A549 treated with GW870086 at 1 μM for 4 hours (cell line): Measurements from ENCODE around the gene NAB1. TPM values are rescaled to one million over a fixed set of nuclear protein-coding genes. Genes with fewer than 3 reads are reported as not detected.

Experiments used
- total RNA-seq: library from RNA; stranded (reverse); fragments of 200-300 nt; extraction: Qiagen RNA extraction; gene quantifications from 5 replicates; pipeline ENCODE4 v1.2.3, GENCODE V29; 2022; ENCODE audit warnings: low read depth

NAB1 gene, protein sequence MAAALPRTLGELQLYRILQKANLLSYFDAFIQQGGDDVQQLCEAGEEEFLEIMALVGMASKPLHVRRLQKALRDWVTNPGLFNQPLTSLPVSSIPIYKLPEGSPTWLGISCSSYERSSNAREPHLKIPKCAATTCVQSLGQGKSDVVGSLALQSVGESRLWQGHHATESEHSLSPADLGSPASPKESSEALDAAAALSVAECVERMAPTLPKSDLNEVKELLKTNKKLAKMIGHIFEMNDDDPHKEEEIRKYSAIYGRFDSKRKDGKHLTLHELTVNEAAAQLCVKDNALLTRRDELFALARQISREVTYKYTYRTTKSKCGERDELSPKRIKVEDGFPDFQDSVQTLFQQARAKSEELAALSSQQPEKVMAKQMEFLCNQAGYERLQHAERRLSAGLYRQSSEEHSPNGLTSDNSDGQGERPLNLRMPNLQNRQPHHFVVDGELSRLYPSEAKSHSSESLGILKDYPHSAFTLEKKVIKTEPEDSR
- 26.2 to 42.9 TPM (median 40.0 TPM) in 5 replicates for total RNA-seq

GRCh38 chr2:190649035-190649797, at the start of gene NAB1:
Gene NAB1, plus strand, starts transcription at chr2:190649083. Its CDS starts 10,094 bp downstream, at chr2:190659177.

Other genes with a start within 250 kb of the NAB1 start
- 17.9 to 30.5 TPM (median 28.2 TPM) in 5 replicates for gene MFSD6, start 240.7 kb upstream of the NAB1 start, total RNA-seq
- gene NEMP2, start 114.4 kb upstream of the NAB1 start, total RNA-seq = 5.1 to 9.4 TPM (median 7.9 TPM) in 5 replicates
- 103 to 157 TPM (median 133 TPM) in 5 replicates for gene GLS, start 231.7 kb downstream of the NAB1 start, total RNA-seq